HG02798 (cell line): Measurements from ENCODE around the gene ARID1A.
"Not testable (repeated sequence)": the region's sequence is repeated elsewhere in the genome, so short reads cannot be mapped to it uniquely, and the experiment has no call there.

Experiments used
- ATAC-seq: cut with Tn5 transposase; IDR thresholded peaks from one replicate; pipeline ENCODE4 v1.9.1; 2021; ENCODE audit warnings: mild to moderate bottlenecking; ENCODE audit not compliant: unreplicated experiment, poor library complexity

The ARID1A gene

DNA sequence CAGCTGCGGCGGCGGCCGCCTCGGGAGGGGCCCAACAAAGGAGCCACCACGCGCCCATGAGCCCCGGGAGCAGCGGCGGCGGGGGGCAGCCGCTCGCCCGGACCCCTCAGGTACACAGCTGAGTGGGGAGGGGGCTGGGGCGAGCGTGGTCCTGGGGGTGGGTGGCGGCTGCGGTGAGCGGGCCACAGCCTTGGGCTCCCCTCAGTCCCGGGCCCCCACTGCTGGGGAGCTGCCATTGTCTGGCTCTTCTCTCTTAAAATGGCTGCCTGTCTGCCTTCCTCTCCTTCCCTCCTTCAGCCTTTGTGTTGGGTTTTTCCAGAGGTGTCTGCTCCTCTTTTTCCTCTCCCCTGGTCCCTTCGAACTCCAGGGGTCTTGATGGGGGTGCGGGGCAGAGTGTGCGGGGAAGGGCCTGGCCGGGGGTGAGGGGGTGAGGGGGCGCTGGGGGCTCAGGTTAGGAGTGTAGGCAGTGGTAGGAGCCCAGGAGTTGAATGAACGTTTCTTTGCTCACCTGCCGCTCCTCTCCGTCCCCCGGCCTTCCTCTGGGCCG lies 1.7 kb downstream of the ARID1A start:
- no peak for ATAC-seq

DNA sequence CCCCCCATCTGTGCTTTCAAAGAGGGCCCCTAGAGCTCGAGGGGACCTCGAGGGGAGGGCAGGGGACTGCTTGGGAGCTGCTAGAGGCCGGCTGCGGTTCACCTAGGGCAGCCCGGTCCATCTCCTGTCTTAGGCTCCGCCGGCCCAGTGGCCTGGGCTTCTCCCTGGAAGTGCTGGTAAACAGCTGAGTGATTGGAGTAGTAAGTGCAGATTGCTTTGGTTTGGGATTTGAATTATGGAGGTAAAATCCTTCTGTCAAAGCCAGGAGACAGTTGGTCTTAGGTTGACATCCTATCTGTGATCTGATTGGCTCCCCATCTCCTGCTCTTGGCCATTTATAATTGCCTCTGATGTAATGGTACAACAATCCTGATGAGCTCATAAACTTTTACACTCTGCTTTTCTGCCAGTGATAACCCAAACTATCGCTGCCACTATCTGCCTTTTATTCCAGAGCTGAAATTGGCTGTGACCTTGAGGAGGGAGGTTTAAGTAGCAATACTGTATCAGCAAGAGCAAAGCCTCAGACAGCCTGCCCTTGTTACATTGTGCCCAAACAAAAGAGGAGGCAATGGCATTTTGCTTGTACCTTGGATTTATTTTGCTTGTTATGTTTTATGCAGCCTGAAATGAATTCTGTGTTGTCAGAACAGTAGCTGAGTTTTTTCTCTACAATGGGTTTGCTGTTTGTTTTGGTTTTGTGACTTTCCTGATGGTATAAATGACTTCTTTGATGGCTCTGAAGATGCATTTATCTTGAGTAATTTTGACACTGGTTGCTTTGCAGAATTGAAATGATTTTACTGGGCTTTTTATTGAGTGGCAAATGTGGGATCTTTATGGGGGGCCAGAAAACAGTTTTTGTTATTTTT lies 2.4 kb downstream of the ARID1A start:
- peak; percentile 18 for ATAC-seq

DNA sequence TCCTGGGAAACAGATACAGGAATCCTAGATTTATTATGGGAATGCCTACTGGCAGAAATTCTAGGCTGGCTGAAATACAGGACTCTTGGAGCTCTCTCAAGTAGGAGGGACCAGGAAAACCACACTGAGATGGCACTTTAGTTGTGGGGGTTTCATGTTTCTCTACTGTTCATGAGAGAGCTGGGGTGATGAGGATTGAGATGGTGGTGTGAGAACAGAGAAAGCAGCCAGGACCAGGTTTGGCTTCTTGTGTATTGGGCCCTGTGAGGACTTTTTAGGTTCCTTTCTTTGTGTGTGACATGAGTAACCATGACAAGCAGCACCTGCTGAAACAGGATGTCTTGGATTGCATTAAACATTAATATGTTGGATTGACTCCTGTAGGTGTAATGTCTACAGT lies 4.9 kb downstream of the ARID1A start:
- ATAC-seq = no peak

DNA sequence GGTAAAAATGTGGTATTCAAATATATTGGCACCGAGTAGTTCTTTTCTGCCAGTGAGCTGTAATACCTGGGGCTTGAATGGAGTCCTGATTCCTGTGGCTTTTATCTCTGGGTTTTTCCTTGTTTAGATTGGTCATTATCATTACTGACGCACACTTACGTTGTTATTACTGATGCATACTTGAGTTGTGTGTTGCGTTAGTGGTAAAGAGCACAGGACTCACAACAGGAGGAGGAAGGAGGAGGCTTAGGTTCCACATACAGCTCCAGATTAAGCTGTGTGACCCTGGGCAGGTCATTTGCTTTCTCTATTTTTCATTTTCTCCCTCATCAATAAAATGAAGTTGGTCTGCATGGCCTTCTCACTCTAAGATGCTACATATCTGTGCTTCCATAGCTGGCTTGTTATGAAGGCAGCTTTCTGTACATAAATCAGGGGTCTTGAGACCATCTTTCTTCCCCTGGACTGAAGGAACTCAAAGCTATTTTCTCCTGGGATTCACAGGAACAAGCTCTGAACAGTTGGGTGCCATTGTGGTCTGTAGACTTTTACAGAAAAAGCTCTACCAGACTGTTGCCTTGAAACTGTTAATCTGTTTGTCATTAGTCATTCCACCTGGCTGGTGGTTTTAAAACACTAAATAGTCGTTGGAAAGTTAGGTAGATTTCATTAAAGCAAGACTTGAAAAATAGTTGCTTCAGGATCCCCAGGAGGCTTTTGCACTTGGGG lies 5.6 kb downstream of the ARID1A start:
- ATAC-seq = no peak

DNA sequence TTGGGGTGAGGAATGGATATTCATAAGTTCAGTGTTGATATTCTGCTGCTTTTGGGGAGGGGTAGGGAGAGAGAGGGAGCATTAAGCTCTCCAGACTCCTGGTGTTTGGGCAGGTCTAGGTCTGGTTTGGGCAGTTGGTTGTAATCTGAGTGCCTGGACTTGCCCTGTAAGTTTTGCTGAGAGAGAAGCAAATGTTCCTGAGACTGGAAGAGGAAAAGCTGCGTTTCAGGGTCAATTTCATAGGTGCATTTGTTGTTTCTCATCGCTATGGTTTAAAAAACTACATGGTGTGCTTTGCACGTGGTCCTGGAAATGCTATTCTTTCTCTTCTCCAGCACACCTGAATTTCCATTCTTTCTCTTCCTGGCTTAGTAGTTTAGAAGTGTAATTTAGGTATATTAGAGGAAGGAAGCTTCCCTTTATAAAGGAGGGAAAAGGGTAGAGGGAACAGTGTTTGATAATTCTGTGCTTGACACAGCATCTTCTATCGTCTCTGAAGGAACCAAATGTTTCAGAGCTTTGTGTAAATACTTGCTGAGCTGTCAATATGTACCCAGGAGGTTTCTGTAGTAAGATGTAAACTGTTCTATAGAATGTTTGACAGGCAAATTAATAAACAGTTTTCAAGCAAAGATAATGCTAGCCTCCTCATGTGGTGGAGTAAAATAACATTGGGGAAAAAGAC lies 6.3 kb downstream of the ARID1A start:
- ATAC-seq = no peak

DNA sequence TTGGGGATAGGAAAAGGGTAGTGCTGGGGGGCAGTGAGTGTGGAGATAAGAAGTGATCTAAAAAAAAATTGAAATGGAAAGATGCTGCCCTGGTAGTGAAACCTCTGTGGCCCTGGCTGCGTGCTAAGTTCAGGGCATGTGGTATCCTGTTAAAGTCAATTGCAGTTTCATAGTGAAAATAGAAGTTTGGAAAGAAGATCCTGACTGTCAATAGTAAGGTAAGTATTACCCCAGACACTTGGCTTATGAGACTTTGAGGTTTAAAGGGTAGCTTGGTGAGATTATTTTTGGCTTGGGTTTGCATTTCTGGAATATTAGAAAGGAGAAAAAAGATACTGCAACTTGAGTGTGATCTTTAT lies 6.8 kb downstream of the ARID1A start:
- ATAC-seq = no peak

DNA sequence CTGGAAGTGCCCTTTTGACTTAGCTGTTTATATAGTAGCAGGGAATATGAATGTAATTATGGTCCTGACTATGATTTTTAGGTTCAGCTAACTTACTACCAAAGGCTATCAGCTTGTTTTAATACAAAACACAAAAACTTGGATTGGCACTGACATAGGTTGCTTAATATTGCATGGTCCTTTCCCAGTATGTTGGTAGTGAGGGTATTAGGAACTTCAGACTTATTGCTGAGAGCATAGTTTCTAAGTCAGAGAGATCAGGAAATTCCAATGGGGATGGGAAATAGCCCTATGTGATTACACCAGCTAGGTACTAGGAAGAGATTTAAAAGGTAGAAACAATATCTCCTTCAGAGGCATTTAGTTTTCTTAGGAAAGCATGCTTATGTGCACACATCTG lies 7.7 kb downstream of the ARID1A start:
- no peak for ATAC-seq

DNA sequence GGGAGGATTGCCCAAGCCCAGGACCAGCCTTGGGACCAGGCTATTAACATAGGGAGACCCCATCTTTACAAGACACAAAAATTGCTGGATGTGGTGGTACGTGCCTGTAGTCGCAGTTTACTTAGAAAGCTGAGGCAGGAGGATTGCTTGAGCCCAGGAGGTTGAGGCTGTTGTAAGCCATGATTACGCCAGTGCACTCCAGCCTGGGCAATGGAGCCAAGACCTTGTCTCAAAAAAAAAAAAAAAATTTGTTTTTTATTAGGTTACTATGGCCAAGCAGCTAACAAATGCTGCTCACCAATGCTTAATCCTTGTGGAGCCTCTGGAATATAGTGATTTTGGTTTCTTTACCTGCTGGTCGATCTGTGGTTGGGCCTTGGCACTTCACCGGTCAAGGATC lies 8.8 kb downstream of the ARID1A start:
- ATAC-seq = no peak

DNA sequence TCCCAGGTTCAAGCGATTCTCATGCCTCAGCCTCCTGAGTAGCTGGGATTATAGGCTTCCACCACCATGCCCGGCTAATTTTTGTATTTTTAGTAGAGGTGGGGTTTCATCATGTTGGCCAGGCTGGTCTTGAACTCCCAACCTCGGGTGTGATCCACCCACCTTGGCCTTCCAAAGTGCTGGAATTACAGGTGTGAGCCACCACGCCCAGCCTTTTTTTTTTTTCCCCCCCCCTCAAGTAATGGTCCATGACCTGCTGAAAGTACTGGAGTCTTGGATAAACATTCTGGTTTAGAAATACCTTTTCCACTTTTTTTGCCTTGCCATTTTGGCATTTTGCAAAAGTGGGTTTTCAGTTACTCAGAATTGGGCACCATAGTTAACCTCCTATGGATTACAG lies 9.4 kb downstream of the ARID1A start:
- ATAC-seq = not testable (repeated sequence)

DNA sequence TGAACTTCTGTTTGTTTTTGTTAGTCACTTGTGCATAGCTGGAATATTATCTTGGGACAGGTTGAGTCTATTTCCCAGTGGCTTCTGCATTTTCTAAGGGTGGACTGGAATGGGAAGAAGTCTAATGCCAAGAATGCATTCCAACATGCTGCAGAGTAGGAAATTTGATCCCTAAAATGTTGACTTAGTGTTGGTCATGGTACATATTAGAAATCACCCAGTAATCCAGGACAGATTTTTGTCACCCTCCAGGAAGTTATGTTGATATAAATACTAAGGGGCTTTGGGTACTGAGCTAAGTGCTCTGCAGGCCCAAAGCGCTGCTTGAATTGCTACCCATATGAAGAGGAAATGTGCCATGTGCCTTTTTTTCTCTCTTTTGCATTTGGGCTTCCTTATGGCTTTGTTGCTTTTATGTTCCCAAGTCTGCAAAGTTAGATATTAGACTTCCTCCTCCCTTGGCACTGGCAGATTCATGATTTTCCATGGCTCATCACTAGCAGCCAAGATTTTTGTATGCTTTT lies 10.0 kb downstream of the ARID1A start:
- ATAC-seq = no peak

DNA sequence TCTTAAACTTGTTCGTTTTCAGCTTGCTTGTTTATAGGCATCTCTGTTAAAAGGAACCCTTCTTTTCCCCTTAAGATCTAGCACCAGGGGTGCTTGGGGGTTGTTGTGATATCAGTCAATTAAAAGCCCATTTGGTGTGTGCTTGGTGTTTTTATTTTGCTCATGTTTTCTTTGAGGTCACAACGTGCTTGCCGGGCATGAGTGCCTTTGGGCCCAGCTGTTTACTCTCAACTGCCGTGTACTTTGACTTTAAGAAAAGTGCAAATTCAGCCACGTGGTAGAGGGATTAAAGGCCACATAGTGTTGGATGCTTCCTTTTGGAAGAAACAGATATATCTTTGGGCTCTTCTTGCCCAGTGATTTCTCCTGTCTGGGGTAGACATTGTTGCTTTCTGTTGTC lies 10.5 kb downstream of the ARID1A start:
- no peak for ATAC-seq

DNA sequence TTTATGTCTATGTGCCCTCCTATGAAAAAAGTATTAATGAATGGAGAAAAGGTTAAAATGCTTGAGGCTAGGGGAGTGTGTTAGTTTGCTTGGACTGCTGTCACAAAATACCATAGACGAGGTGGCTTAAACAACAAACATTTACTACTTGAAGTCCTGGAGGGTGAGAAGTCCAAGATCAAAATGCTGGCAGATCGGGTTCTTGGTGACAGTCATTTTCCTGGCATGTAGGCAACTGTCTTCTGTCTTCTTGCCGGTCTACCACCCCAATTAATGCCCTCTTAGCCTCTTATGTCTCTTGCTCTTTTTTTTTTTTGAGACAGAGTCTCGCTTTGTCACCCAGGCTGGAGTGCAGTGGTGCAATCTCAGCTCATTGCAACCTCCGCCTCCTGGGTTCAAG lies 15.0 kb downstream of the ARID1A start:
- ATAC-seq = no peak

DNA sequence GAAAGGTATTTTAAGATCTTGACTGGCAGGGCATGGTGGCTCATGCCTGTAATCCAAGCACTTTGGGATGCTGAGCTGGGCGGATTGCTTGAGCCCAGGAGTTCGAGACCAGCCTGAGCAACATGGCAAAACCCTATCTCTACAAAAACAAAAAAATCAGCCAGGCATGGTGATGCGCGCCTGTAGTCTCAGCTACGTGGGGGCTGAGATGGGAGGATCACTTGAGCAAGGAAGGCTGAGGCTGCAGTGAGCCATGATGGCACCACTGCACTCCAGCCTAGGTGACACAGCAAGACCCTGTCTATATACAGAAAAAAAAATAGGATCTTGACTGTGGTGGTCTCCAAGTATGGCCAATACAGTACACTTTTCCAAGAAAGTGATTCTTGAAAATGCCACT lies 16.0 kb downstream of the ARID1A start:
- no peak for ATAC-seq

DNA sequence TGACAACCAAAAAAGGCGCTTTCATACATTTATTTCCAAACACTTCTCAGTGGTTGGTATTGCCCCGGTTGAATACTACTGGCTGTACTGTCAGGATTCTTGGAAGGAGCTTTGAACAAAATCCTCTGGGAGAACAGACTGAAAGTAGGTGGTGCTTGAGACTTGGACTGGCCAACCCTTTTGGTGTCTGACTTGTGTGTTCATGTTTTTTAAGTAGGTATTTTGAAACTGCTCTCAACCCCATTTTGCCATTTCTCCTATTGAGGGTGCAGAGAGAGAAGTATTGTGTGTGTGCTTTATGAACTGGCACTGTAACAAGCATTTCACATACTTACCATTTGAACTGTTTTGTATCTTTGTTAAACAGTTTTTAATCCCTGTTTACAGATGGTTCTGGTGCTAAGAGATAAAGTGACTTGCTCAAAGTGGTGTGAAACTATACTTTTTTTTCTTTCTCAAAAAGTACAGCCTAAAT lies 21.2 kb downstream of the ARID1A start:
- no peak for ATAC-seq

DNA sequence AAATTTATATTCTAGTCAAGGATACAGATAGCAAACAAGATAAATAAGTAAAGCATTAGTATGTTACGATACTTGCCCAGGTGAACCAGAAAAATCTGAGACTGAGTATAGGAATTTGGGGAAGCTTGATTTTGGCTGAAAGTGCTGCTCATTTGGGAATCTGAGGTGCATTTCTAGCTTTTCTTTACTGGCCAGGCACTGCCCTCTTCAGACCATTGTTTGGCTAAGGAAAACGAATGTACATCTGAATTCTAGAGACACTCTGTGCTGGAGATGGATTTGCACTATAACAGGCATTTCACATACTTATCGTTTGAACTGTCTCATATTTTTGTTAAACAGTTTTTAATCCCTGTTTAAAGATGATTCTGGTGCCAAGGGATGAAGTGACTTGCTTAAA lies 23.4 kb downstream of the ARID1A start:
- ATAC-seq = no peak

DNA sequence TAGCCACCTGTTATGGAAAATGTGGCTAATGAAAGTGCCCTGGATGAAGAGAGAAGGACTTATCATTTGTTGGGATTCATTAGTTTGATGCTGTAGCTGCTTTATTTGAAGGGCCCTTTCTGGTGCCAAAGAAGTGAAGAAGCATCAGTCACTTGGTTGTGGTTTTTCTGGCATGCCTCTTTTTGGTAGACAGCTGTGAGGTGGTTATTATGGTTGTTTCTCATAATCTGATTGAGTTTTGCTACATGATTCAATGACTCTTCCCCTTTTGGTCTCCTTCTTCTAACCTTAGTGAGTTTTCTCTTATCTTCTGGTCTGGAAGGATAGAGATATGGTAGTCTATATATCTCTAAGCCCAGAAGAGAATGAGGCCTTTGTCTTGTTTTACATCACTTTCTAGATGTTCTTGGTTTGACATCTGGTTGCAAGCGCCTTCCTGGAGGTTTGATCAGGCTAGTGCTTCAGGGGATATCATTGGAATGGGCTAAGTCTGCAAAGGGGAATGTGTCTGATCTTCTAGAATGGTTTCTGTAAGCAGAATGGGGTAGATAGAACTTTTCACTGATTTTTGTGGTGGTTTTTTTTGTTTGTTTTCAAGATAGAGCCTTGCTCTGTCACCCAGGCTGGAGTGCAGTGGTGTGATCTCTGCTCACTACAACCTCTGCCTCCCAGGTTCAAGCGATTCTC lies 26.0 kb downstream of the ARID1A start:
- ATAC-seq = no peak

DNA sequence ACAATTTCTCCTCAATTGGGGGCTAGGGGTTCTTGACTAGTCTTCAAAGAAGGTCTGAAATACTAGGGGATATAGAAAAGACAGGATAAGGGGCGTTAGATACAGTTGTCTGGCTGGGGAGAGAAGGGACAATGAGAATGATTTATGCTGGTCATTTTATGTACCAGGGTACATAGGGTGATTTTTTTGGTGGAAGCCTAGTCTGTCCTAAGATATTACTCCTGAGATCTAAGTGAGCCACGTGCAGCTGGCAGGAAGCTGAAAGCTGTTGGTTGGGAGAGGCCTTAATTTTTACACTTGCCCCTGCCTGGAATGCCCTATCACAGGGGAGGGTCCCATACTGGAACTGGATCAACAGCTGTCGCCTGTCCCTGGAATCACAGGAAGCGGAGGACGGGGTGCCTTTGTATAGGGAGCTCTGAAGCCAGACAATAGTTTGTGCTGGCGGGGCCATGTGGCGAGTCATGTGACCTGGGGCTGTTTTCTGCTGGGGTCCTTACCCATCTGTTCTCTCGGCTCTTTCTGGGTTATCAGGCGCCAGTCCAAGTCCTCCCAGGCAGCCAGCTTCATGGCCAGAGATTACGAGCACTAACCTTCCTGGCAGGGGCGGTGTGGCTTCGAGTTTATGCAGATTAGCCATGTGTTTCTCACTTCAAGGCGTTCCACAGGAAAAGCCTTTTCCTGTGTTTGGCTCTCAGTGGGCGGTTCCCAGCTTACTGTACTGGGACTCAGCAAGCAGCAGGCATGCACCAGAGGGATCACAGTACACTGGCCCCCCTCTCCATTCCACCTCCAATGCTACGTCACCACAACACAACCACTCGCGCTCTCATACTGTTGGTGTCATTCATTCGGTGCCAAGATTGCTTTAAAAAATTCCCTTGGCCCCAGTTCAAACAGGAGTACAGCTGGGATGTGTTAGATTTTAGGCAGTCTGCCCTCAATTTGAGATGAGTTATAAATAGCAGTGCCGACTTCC lies 27.5 kb downstream of the ARID1A start:
- no peak for ATAC-seq

DNA sequence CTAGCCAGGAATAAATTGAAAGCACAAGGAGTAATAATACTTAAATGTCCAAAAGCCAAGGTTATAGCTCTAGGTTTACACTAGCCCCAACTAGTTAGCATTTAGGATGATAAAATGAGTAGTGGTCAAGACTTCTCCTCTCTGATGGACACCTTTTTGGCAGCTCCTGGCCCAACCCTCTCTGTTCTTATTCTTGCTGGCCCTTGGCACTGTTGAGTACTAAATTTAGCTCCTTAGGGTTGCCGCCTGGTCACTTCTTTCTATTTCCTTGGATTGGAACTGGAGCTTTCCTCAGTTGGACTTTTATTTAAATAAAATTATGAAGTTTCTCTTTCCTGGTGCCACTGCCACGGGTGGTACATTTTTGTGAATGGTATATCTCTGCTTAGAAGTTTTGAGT lies 28.3 kb downstream of the ARID1A start:
- ATAC-seq = no peak

DNA sequence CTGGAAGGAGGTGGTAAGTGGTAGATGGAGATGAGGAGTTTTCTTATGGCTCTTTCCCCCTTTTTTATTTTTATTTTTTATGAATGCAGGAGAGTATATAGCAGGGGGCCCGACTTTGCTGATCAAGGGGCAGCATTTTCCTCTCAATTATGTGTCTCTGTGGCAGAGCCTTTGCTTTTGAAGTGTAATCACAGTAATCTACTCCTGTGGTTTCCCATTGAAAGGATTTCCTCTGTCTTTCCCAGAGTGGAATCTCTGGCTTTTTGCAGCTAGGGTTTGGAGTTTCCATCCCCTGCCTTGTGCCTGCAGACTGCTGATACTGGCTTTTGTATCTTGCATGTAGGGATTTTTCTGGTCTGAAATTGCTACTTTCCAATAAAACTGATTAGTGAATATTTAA lies 29.1 kb downstream of the ARID1A start:
- ATAC-seq = no peak
